Cardiac muscle cell (in vitro differentiated cells and primary cell): ENCODE data around the gene OSBPL5. TPM values are rescaled to one million over a fixed set of nuclear protein-coding genes. Genes with fewer than 3 reads are reported as not detected.

ENCODE experiments used
- DNase-seq, 2 donors: peaks; one replicate each; pipeline versions ENCODE4 v3.0.0 to v3.0.0-alpha.2; 2010 to 2017; ENCODE audit warnings: low read depth in 1 of 2, low spot score in 1 of 2
- H3K27ac ChIP-seq: fragments of 200-600 bp; sonication (generic); 2 replicates; pipeline ENCODE4 v1.5.1; 2016
- H3K27me3 ChIP-seq: fragments of 200-600 bp; sonication (generic); 2 replicates; pipeline ENCODE4 v1.6.0; 2016; ENCODE audit warnings: control low read depth
- H3K36me3 ChIP-seq: fragments of 200-600 bp; sonication (generic); 2 replicates; pipeline ENCODE4 v1.5.1; 2016; ENCODE audit warnings: control low read depth
- H3K4me1 ChIP-seq: fragments of 200-600 bp; sonication (generic); 2 replicates; pipeline ENCODE4 v1.8.1; 2017; ENCODE audit warnings: low read depth, mild to moderate bottlenecking, mixed run types
- H3K4me3 ChIP-seq: fragments of 200-600 bp; sonication (generic); 2 replicates; pipeline ENCODE4 v1.5.1; 2016; ENCODE audit warnings: mild to moderate bottlenecking
- H3K9me3 ChIP-seq: fragments of 200-600 bp; sonication (generic); 2 replicates; pipeline ENCODE4 v1.5.1; 2017; ENCODE audit warnings: low read depth, mild to moderate bottlenecking, control low read depth
- polyA plus RNA-seq: library from polyadenylated mRNA; unstranded; fragments of >200 nt; fragmentation: Nextera tagmentation; extraction: Ambion mirVana; gene quantifications from 2 replicates; pipeline ENCODE4 v1.2.1, GENCODE V29; 2016
- total RNA-seq: library from RNA; depleted of rRNA; stranded (reverse); fragments of >200 nt; gene quantifications from 2 replicates; pipeline ENCODE4 v1.2.3, GENCODE V29; 2016
- TF ChIP-seq, protein P1 (sequence below): IDR thresholded peaks from 2 replicates; pipeline ENCODE4 v1.5.1; 2012; ENCODE audit warnings: low read depth, mild to moderate bottlenecking, low read length

OSBPL5 gene
- total and polyA plus RNA-seq, 2 experiments from 2014 or later, result 20.9 to 33.9 TPM

DNA sequence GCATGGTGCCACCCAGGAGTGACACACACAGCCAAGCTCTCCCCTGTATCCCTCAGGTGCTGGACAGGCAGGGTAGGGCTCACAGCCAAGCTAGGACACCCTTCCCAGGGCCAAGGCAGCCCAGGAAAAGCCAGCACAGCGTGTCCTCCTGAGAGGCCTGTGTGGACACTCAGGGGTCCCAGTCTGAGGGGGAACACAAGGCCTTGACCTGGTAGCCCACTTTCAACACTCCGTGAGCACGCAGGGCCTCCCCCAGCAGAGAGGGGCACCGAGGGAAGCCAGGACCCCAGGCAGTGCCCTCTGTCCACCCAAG lies 24.9 kb downstream of the OSBPL5 start:
- no peaks in the 10 kb centered on the region for H3K4me1 ChIP-seq
- H3K4me3 ChIP-seq, result no peak overlapping the region
- H3K36me3 ChIP-seq, result no peaks in the 10 kb centered on the region
- H3K9me3 ChIP-seq, result no peaks in the 10 kb centered on the region
- TF ChIP-seq, protein P1, sequence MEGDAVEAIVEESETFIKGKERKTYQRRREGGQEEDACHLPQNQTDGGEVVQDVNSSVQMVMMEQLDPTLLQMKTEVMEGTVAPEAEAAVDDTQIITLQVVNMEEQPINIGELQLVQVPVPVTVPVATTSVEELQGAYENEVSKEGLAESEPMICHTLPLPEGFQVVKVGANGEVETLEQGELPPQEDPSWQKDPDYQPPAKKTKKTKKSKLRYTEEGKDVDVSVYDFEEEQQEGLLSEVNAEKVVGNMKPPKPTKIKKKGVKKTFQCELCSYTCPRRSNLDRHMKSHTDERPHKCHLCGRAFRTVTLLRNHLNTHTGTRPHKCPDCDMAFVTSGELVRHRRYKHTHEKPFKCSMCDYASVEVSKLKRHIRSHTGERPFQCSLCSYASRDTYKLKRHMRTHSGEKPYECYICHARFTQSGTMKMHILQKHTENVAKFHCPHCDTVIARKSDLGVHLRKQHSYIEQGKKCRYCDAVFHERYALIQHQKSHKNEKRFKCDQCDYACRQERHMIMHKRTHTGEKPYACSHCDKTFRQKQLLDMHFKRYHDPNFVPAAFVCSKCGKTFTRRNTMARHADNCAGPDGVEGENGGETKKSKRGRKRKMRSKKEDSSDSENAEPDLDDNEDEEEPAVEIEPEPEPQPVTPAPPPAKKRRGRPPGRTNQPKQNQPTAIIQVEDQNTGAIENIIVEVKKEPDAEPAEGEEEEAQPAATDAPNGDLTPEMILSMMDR, result no peak
- DNase-seq, result no peak
- H3K27ac ChIP-seq, result no peak overlapping the region
- peaks cover 19% of the 10 kb centered on the region for H3K27me3 ChIP-seq

DNA sequence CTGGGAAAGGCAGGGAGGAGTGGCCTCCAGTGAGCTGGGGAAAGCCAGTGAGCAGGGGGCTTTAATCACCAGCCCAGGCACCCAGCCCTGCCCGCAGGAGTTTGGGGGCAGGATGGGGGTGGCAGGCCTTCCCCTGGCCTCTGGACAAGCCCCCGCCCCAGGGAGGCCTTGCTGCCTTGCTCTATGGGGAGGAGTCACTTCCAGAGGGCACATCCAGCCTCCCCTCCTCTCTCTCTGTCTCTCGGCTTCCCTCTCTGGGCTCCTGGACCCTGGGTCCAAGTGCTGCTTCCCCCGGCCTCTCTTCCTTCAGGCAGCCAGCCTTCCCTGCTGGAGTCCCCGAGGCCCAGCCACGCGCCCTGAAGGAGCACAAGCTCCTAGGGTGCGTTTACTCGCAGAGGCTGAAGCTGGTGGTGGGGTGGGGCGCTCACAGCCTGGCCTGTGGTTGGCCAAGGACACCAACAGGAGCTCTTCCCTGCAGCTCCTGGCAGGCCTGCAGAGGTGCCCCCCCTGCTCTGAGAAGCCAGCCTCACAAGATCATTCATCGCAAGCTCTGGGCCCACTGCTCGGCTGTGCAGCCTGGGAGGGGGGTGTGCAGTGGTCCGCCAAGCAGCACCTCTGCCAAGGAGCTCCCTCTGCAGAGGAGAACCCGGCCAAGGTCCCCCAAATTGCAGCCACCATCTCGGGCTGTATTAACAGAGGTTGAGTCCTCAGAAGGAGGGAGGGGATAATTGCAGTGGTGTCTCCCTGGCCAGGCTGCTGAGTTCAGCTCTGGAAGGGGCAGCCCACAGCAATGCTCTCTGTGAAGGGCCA lies 25.4 kb downstream of the OSBPL5 start:
- Histone ChIP-seq H3K4me3 (no peak overlapping the region), H3K9me3 (no peaks in the 10 kb centered on the region), H3K27me3 (peaks cover 19% of the 10 kb centered on the region), H3K4me1 (no peaks in the 10 kb centered on the region), H3K27ac (no peak overlapping the region), H3K36me3 (no peaks in the 10 kb centered on the region)
- TF ChIP-seq, protein P1, result no peak
- DNase-seq, result no peak

DNA sequence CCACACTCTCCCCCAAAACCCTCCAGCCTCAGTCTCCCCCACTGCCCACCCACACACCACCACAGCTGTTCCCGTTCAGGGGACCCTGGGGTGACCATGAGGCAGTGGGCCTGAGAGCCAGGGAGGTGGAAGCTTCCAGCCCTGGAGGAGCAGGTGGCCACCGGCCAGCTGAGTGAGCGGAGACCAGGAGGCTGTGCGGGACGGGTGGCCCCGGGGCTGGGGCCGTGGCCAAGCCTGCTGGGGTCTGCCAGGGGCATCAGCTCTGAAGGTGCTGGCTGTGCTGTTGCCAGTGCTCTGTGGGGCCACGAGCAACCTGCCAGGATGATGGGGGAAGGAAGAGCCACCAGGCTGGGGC lies 26.0 kb downstream of the OSBPL5 start:
- Histone ChIP-seq H3K4me3 (no peak overlapping the region), H3K27me3 (peaks cover 15% of the 10 kb centered on the region), H3K27ac (no peak overlapping the region), H3K9me3 (no peaks in the 10 kb centered on the region), H3K36me3 (no peaks in the 10 kb centered on the region), H3K4me1 (no peaks in the 10 kb centered on the region)
- TF ChIP-seq, protein P1, result no peak
- DNase-seq, result no peak

DNA sequence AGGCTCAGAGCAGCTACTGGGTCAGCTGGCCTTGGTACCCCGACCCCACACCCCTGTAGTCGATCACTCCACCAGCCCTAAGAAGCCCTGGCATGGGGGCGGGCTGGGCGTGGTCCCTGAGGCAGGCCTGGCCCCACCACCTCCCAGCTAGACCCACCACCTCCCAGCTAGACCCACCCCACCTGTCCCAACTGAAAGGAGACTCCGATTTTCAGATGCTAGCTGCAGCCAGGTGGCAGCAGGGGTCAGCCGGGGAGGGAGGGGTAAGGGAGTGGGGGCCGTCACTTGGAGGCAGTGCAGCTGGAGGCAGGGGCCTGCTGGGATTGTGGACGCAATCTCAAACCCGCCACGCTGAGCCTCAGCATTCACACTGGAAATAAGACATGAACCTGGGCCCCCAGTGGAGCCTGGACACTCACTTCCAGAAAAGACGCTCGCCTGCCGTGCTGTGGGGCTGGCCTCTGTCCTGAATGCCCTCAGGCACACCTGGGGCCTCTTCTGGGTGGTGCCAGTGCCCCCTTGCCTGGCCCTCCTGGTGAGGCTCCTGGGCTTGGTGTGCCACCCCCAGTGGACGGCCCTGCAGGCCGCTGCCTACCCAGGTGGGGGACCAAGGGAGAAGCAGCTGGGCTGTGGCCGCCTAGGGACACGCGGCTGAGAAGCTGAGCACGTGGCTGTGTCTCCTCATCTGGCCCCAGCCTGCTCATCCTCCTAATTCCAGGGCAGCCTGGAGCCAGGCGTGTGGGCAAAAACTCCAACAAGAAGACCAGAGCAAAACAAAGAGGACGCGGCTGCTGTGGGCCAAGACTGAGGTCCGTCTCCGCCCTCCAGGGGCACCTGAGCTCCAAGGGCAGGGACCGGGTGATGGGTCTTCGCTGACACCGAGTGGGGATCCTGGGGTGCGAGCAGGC lies 26.7 kb downstream of the OSBPL5 start:
- Histone ChIP-seq H3K9me3 (no peaks in the 10 kb centered on the region), H3K4me1 (no peaks in the 10 kb centered on the region), H3K27me3 (peaks cover 8% of the 10 kb centered on the region), H3K27ac (no peak overlapping the region), H3K4me3 (no peak overlapping the region), H3K36me3 (no peaks in the 10 kb centered on the region)
- DNase-seq, result no peak
- TF ChIP-seq, protein P1, result no peak

DNA sequence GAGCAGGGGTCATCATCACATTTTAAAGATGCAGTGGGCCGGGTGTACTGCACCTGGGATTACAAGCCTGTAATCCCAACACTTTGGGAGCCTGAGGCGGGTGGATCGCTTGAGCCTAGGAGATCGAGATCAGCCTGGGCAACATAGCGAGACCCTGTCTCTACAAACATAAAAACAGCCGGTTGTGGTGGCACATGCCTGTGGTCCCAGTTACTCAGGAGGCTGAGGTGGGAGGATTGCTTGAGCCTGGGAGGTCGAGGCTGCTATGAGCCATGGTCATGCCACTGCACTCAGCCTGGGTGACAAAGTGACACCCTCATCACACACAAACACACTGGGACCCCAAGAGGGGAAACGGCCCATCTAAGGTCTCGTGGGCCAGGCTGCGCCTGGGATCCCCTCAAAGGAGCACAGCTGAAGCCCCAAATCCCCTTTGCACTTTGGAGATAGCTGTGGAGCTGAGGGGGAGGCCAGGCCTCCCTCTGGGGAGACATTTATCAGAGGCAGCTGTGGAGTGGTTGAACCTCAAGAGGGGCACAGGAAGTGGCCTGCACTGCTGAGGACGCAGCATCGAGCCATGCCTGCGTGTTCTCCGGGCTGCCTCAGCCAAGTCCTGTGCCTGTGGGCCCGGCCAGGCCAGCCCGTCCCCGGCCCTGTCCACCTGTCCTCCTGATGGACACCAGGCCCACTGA lies 27.5 kb downstream of the OSBPL5 start:
- DNase-seq, result no peak
- no peaks in the 10 kb centered on the region for H3K9me3 ChIP-seq
- no peaks in the 10 kb centered on the region for H3K36me3 ChIP-seq
- no peak overlapping the region for H3K4me3 ChIP-seq
- no peak overlapping the region for H3K27ac ChIP-seq
- no peaks in the 10 kb centered on the region for H3K4me1 ChIP-seq
- TF ChIP-seq, protein P1, result no peak
- peaks cover 6% of the 10 kb centered on the region for H3K27me3 ChIP-seq
